Sigmoid colon (tissue), 4 donors: ENCODE results near the gene ARHGAP6.

Experiments used
- CTCF ChIP-seq, 4 experiments: fragments of 450-650 bp in 3 of 4; fragments of 200-600 bp in 1 of 4; IDR thresholded peaks; one replicate each; pipeline ENCODE4 v1.5.1; 2016 to 2019; ENCODE audit warnings: antibody characterized with exemption in 4 of 4, mild to moderate bottlenecking in 3 of 4, moderate library complexity in 2 of 4
- EP300 ChIP-seq, 4 donors: sonication (generic); formaldehyde crosslinking; IDR thresholded peaks; one replicate each; pipeline ENCODE4 v1.6.1; 2017; ENCODE audit warnings: antibody characterized with exemption in 4 of 4
- POLR2A ChIP-seq, 2 donors: fragments of 450-650 bp; IDR thresholded peaks; one replicate each; pipeline ENCODE4 v1.6.1; 2016; ENCODE audit warnings: antibody characterized with exemption in 2 of 2, mild to moderate bottlenecking in 2 of 2, moderate library complexity in 2 of 2
- POLR2AphosphoS5 ChIP-seq, 4 donors: sonication (generic); formaldehyde crosslinking; IDR thresholded peaks; one replicate each; pipeline ENCODE4 v1.6.1; 2017; ENCODE audit warnings: antibody characterized with exemption in 4 of 4

GRCh38 chrX:11530621-11531020 is 135.1 kb downstream of the ARHGAP6 start:
- TF ChIP-seq POLR2A (IDR thresholded peaks at IDR 0.05) (no peak), CTCF (IDR thresholded peaks at IDR 0.05) (no peak), POLR2AphosphoS5 (IDR thresholded peaks at IDR 0.05) (no peak), EP300 (IDR thresholded peaks at IDR 0.05) (no peak)
